ENCODE measurements around the gene CD46. TPM values are rescaled to one million over a fixed set of nuclear protein-coding genes. Genes with fewer than 3 reads are reported as not detected.
A peak's percentile ranks its signal among the peaks of the same experiment; 100 is the strongest.
"Not testable (repeated sequence)": the region's sequence is repeated elsewhere in the genome, so short reads cannot be mapped to it uniquely, and the experiment has no call there.

The CD46 gene
- total RNA-seq, 2 experiments from 2014 or later = 140 to 145 TPM

GRCh38 chr1:207754974-207755700 is 3.3 kb downstream of the CD46 start:
- Mint-ChIP-seq H3K4me3 (no peak overlapping the region), H3K9me3 (no peaks in the 10 kb centered on the region), H3K4me1 (peaks cover 60% of the 10 kb centered on the region), H3K36me3 (ENCODE audit: low read depth) (peaks cover 35% of the 10 kb centered on the region), H3K27me3 (no peaks in the 10 kb centered on the region), H3K27ac (no peak overlapping the region)
- CTCF ChIA-PET = interaction anchor here (1.3 to 4.1 kb wide), 2 partner anchors 42 to 74 kb away, joined by 3 to 13 read pairs; no protein-coding TSS in a partner anchor
- DNase-seq = no peak
- POLR2A ChIA-PET = interaction anchor here (0.5 to 1.2 kb wide), 3 partner anchors 42 to 353 kb away, joined by 4 read pairs; no protein-coding TSS in a partner anchor

GRCh38 chr1:207755846-207756693 is 4.2 kb downstream of the CD46 start:
- CTCF ChIA-PET = interaction anchor here (1.3 to 4.1 kb wide), 2 partner anchors 41 to 73 kb away, joined by 3 to 13 read pairs; no protein-coding TSS in a partner anchor
- POLR2A ChIA-PET = interaction anchor here (1.2 kb wide), 1 partner anchor 92 kb away, joined by 4 read pairs; no protein-coding TSS in a partner anchor
- Mint-ChIP-seq H3K36me3 (ENCODE audit: low read depth) (peaks cover 42% of the 10 kb centered on the region), H3K4me1 (peaks cover 52% of the 10 kb centered on the region), H3K9me3 (no peaks in the 10 kb centered on the region), H3K4me3 (peak overlapping the region; percentile 1), H3K27me3 (no peaks in the 10 kb centered on the region), H3K27ac (peak overlapping the region; percentile 11)
- no peak for DNase-seq

- no peak overlapping the region for H3K4me3 Mint-ChIP-seq
- CTCF ChIA-PET = no interaction called here
These were observed 10.8 kb downstream of the CD46 start for GRCh38 chr1:207762622-207763021.

GRCh38 chr1:207763091-207763490 is 11.2 kb downstream of the CD46 start:
- Mint-ChIP-seq H3K4me1 (peaks cover 4% of the 10 kb centered on the region), H3K9me3 (peaks cover 2% of the 10 kb centered on the region), H3K36me3 (ENCODE audit: low read depth) (peaks cover 79% of the 10 kb centered on the region), H3K27ac (no peak overlapping the region), H3K27me3 (no peaks in the 10 kb centered on the region), H3K4me3 (no peak overlapping the region)
- POLR2A ChIA-PET = interaction anchor here (1.1 kb wide), 1 partner anchor 34 kb away, joined by 3 read pairs; no protein-coding TSS in a partner anchor
- CTCF ChIA-PET = interaction anchor here (0.7 kb wide), 1 partner anchor 64 kb away, joined by 3 read pairs; no protein-coding TSS in a partner anchor
- DNase-seq = no peak

More at GRCh38 chr1:207762622-207763021, 10.8 kb downstream of the CD46 start:
- POLR2A ChIA-PET = interaction anchor here (1.1 kb wide), 1 partner anchor 35 kb away, joined by 3 read pairs; no protein-coding TSS in a partner anchor
- peaks cover 5% of the 10 kb centered on the region for H3K4me1 Mint-ChIP-seq
- no peak for DNase-seq
- peaks cover 2% of the 10 kb centered on the region for H3K9me3 Mint-ChIP-seq
- H3K27me3 Mint-ChIP-seq = no peaks in the 10 kb centered on the region
- H3K36me3 Mint-ChIP-seq (ENCODE audit: low read depth) = peaks cover 80% of the 10 kb centered on the region
- H3K27ac Mint-ChIP-seq = no peak overlapping the region

- CTCF ChIA-PET = interaction anchor here (0.7 kb wide), 1 partner anchor 65 kb away, joined by 3 read pairs; no protein-coding TSS in a partner anchor
- Mint-ChIP-seq H3K36me3 (ENCODE audit: low read depth) (peaks cover 82% of the 10 kb centered on the region), H3K4me1 (peaks cover 6% of the 10 kb centered on the region), H3K27me3 (no peaks in the 10 kb centered on the region), H3K27ac (no peak overlapping the region), H3K9me3 (peaks cover 2% of the 10 kb centered on the region), H3K4me3 (no peak overlapping the region)
- no peak for DNase-seq
- POLR2A ChIA-PET = interaction anchor here (1.1 kb wide), 1 partner anchor 33 kb away, joined by 3 read pairs; no protein-coding TSS in a partner anchor
These were observed 12.1 kb downstream of the CD46 start for GRCh38 chr1:207763972-207764371.

- H3K4me1 Mint-ChIP-seq = peaks cover 6% of the 10 kb centered on the region
- no peaks in the 10 kb centered on the region for H3K27me3 Mint-ChIP-seq
- peaks cover 86% of the 10 kb centered on the region for H3K36me3 Mint-ChIP-seq (ENCODE audit: low read depth)
- no peak overlapping the region for H3K4me3 Mint-ChIP-seq
- peaks cover 8% of the 10 kb centered on the region for H3K9me3 Mint-ChIP-seq
- no peak overlapping the region for H3K27ac Mint-ChIP-seq
- no peak for DNase-seq
- CTCF ChIA-PET = no interaction called here
- POLR2A ChIA-PET = no interaction called here
These were observed 14.7 kb downstream of the CD46 start for GRCh38 chr1:207766569-207766968.

GRCh38 chr1:207770514-207770913 is 18.7 kb downstream of the CD46 start:
- DNase-seq, POLR2A ChIA-PET, H3K4me3 Mint-ChIP-seq, H3K4me1 Mint-ChIP-seq, CTCF ChIA-PET, H3K27ac Mint-ChIP-seq, H3K27me3 Mint-ChIP-seq: not testable (repeated sequence)
- peaks cover 89% of the 10 kb centered on the region for H3K36me3 Mint-ChIP-seq (ENCODE audit: low read depth)
- peaks cover 11% of the 10 kb centered on the region for H3K9me3 Mint-ChIP-seq

GRCh38 chr1:207776045-207776444 is 24.2 kb downstream of the CD46 start:
- H3K4me3 Mint-ChIP-seq, H3K4me1 Mint-ChIP-seq, POLR2A ChIA-PET, DNase-seq, H3K27ac Mint-ChIP-seq, H3K27me3 Mint-ChIP-seq: not testable (repeated sequence)
- Mint-ChIP-seq H3K9me3 (peaks cover 20% of the 10 kb centered on the region), H3K36me3 (ENCODE audit: low read depth) (peaks cover 93% of the 10 kb centered on the region)
- CTCF ChIA-PET = interaction anchor here (0.9 to 1.0 kb wide), 2 partner anchors 20 to 21 kb away, joined by 3 to 4 read pairs; no protein-coding TSS in a partner anchor

- CTCF ChIA-PET, H3K27me3 Mint-ChIP-seq, H3K4me1 Mint-ChIP-seq, H3K4me3 Mint-ChIP-seq, H3K27ac Mint-ChIP-seq, DNase-seq: not testable (repeated sequence)
- POLR2A ChIA-PET = interaction anchor here (0.8 kb wide), 1 partner anchor 13 kb away, joined by 3 read pairs; no protein-coding TSS in a partner anchor
- Mint-ChIP-seq H3K36me3 (ENCODE audit: low read depth) (peaks cover 90% of the 10 kb centered on the region), H3K9me3 (peaks cover 11% of the 10 kb centered on the region)
These were observed 25.6 kb downstream of the CD46 start for GRCh38 chr1:207777412-207777811.

GRCh38 chr1:207779008-207779407 is 27.2 kb downstream of the CD46 start:
- H3K4me3 Mint-ChIP-seq = no peak overlapping the region
- H3K27me3 Mint-ChIP-seq = no peaks in the 10 kb centered on the region
- CTCF ChIA-PET = no interaction called here
- H3K36me3 Mint-ChIP-seq (ENCODE audit: low read depth) = peaks cover 81% of the 10 kb centered on the region
- POLR2A ChIA-PET = no interaction called here
- DNase-seq = no peak
- no peak overlapping the region for H3K27ac Mint-ChIP-seq
- H3K9me3 Mint-ChIP-seq = peaks cover 11% of the 10 kb centered on the region
- peaks cover 5% of the 10 kb centered on the region for H3K4me1 Mint-ChIP-seq

GRCh38 chr1:207781312-207781711 is 29.5 kb downstream of the CD46 start:
- no peaks in the 10 kb centered on the region for H3K27me3 Mint-ChIP-seq
- no peak overlapping the region for H3K27ac Mint-ChIP-seq
- H3K36me3 Mint-ChIP-seq (ENCODE audit: low read depth) = peaks cover 77% of the 10 kb centered on the region
- H3K4me1 Mint-ChIP-seq = peaks cover 5% of the 10 kb centered on the region
- DNase-seq = no peak
- peaks cover 13% of the 10 kb centered on the region for H3K9me3 Mint-ChIP-seq
- ChIA-PET CTCF (no interaction called here), POLR2A (no interaction called here)
- H3K4me3 Mint-ChIP-seq = no peak overlapping the region

GRCh38 chr1:207787776-207788175 is 35.9 kb downstream of the CD46 start:
- ChIA-PET POLR2A (interaction anchor here (1.1 kb wide), 1 partner anchor 35 kb away, joined by 3 read pairs; no protein-coding TSS in a partner anchor), CTCF (interaction anchor here (1.0 to 3.9 kb wide), 2 partner anchors 10 to 40 kb away, joined by 3 to 34 read pairs; no protein-coding TSS in a partner anchor)
- no peak overlapping the region for H3K27ac Mint-ChIP-seq
- H3K27me3 Mint-ChIP-seq = no peaks in the 10 kb centered on the region
- H3K4me1 Mint-ChIP-seq = no peaks in the 10 kb centered on the region
- no peak overlapping the region for H3K4me3 Mint-ChIP-seq
- peaks cover 2% of the 10 kb centered on the region for H3K9me3 Mint-ChIP-seq
- no peak for DNase-seq
- H3K36me3 Mint-ChIP-seq (ENCODE audit: low read depth) = peaks cover 36% of the 10 kb centered on the region
